Activated CD4-positive, alpha-beta T cell treated with anti-CD3 and anti-CD28 coated beads, Interleukin-2, amount 10 ng/mL, durations not matched to agents 7 days and 5 days (primary cell): ENCODE results near the gene VSNL1. TPM values are rescaled to one million over a fixed set of nuclear protein-coding genes. Genes with fewer than 3 reads are reported as not detected.
"Not testable (repeated sequence)": the region's sequence is repeated elsewhere in the genome, so short reads cannot be mapped to it uniquely, and the experiment has no call there.

Experiments
- CTCF ChIA-PET: fragments of 350-600 bp; sonication (Branson Sonifier 250); formaldehyde crosslinking; loops from one replicate; lab custom pipeline; 2021; ENCODE audit warnings: antibody characterized with exemption; lab: Charles Lee
- POLR2A ChIA-PET: fragments of 350-600 bp; sonication (Branson Sonifier 250); formaldehyde crosslinking; loops from one replicate; lab custom pipeline; 2021; ENCODE audit warnings: antibody characterized with exemption; lab: Charles Lee
- DNase-seq: peaks from one replicate; pipeline ENCODE4 v3.0.0-alpha.2; 2020
- H3K27ac Mint-ChIP-seq: one replicate; pipeline ENCODE4 v1.8.0; 2021; ENCODE audit warnings: mild to moderate bottlenecking, moderate library complexity, mixed read lengths
- H3K27me3 Mint-ChIP-seq: one replicate; pipeline ENCODE4 v1.8.0; 2021; ENCODE audit warnings: mixed read lengths
- H3K36me3 Mint-ChIP-seq: one replicate; pipeline ENCODE4 v1.8.0; 2021; ENCODE audit warnings: low read depth, mixed read lengths
- H3K4me1 Mint-ChIP-seq: one replicate; pipeline ENCODE4 v1.8.0; 2021; ENCODE audit warnings: mixed read lengths
- H3K4me3 Mint-ChIP-seq: one replicate; pipeline ENCODE4 v1.8.0; 2021; ENCODE audit warnings: mild to moderate bottlenecking, moderate library complexity, mixed read lengths
- H3K9me3 Mint-ChIP-seq: one replicate; pipeline ENCODE4 v1.8.0; 2021; ENCODE audit warnings: mixed read lengths
- total RNA-seq, 2 experiments: library from RNA; stranded (reverse); gene quantifications; one replicate each; pipeline ENCODE4 v1.2.3, GENCODE V29; 2021

Gene VSNL1
- total RNA-seq, 2 experiments from 2014 or later = not detected

DNA sequence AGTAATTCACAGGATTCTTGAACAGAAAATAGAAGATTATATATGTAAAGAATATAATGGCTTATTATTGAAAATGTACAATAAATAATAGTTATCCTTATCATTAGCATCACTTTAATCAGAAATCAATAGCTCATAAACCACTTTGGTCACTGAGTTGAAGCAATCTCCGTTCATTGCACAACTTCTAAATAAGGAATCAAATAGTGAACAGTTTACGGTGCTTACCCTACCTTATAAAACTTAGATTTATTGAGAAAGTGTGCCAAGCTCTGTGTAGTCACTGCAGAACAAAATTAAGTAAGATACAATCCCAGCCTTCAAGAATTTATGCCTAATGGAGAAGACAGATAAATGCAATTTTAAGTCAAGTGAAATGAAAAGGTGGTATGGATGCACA, 6.7 kb downstream of the VSNL1 start:
- Mint-ChIP-seq H3K27me3 (peaks cover 22% of the 10 kb centered on the region), H3K4me3 (no peak overlapping the region), H3K36me3 (no peaks in the 10 kb centered on the region), H3K27ac (no peak overlapping the region), H3K9me3 (no peaks in the 10 kb centered on the region), H3K4me1 (no peaks in the 10 kb centered on the region)
- DNase-seq = no peak
- CTCF ChIA-PET = no interaction called here
- POLR2A ChIA-PET = no interaction called here

DNA sequence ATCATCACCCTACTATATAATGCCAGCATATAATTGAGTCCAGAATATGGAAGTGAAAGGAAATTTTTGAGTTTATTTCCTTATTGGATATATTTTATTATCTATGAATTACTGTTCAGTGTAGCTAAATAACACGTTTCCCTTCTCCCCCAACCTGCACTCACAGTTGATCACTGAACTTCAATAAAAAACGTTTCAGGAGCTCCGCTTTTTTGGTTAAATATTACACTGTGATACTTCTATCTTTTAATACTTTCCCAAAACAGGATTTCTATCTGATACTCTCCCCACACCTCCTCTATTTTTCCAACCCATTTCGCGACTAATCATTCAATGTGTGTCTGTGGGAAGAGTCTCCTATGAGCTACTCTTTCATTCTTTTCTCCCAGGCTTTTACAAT, 7.2 kb downstream of the VSNL1 start:
- no peaks in the 10 kb centered on the region for H3K4me1 Mint-ChIP-seq
- CTCF ChIA-PET = no interaction called here
- no peaks in the 10 kb centered on the region for H3K9me3 Mint-ChIP-seq

GRCh38 chr2:17550907-17551306, 10.4 kb downstream of the VSNL1 start:
- H3K4me1 Mint-ChIP-seq = no peaks in the 10 kb centered on the region
- POLR2A ChIA-PET = no interaction called here
- CTCF ChIA-PET = no interaction called here
- no peak for DNase-seq
- no peak overlapping the region for H3K27ac Mint-ChIP-seq
- no peaks in the 10 kb centered on the region for H3K36me3 Mint-ChIP-seq
- H3K4me3 Mint-ChIP-seq = no peak overlapping the region
- H3K27me3 Mint-ChIP-seq = peaks cover 11% of the 10 kb centered on the region
- H3K9me3 Mint-ChIP-seq = no peaks in the 10 kb centered on the region

More for the DNA sequence above, 7.2 kb downstream of the VSNL1 start:
- Mint-ChIP-seq H3K36me3 (no peaks in the 10 kb centered on the region), H3K27ac (no peak overlapping the region), H3K4me3 (no peak overlapping the region), H3K27me3 (peaks cover 19% of the 10 kb centered on the region)
- DNase-seq = no peak
- POLR2A ChIA-PET = no interaction called here

DNA sequence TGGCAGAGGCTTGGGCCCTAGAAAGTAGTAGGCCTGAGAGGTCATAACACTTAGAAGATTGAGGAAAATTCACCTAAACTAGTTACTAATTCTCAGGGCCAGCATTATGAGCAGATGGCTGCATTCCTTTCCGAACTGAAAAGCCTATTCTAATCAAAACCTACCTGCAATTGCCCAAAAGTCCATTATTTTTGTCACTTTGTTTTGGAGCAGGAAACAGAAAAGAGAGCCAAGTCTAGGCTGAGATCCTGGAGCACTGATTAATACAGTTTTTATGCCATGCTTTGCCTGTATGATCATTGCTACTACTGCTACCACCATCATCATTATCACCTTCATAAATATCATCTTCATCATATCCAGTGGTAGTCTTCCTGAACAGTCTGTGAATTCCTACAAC, 14.7 kb downstream of the VSNL1 start:
- H3K4me1 Mint-ChIP-seq = no peaks in the 10 kb centered on the region
- no peaks in the 10 kb centered on the region for H3K9me3 Mint-ChIP-seq
- no peak overlapping the region for H3K27ac Mint-ChIP-seq
- CTCF ChIA-PET = no interaction called here
- H3K27me3 Mint-ChIP-seq = peaks cover 8% of the 10 kb centered on the region
- H3K4me3 Mint-ChIP-seq = no peak overlapping the region
- DNase-seq = no peak
- no peaks in the 10 kb centered on the region for H3K36me3 Mint-ChIP-seq
- POLR2A ChIA-PET = no interaction called here

- Mint-ChIP-seq H3K4me3 (no peak overlapping the region), H3K9me3 (no peaks in the 10 kb centered on the region), H3K4me1 (no peaks in the 10 kb centered on the region), H3K27ac (no peak overlapping the region), H3K36me3 (no peaks in the 10 kb centered on the region), H3K27me3 (peaks cover 8% of the 10 kb centered on the region)
- ChIA-PET CTCF (no interaction called here), POLR2A (no interaction called here)
- DNase-seq = no peak
Observed at GRCh38 chr2:17557596-17557995, 17.1 kb downstream of the VSNL1 start.

DNA sequence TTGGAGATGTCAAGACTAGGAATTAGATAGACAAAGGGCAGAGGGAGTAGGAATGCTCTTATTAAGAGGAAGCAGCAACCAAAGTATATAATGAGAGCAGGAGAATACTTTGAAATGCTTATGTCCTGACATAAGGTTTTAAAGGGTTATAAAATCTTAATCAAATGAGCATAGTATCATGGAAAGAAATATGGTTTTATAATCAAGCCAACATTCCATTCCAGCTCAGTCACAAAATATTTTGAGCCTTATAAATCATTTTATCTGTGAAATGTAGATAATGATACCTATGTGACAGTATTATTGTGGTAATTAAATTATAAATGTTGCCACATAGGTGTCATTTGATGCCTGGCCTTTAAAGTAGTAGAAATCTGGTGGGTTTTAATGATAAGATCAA, 17.6 kb downstream of the VSNL1 start:
- no peak overlapping the region for H3K27ac Mint-ChIP-seq
- H3K4me3 Mint-ChIP-seq = no peak overlapping the region
- ChIA-PET CTCF (no interaction called here), POLR2A (no interaction called here)
- DNase-seq = no peak
- no peaks in the 10 kb centered on the region for H3K36me3 Mint-ChIP-seq
- peaks cover 8% of the 10 kb centered on the region for H3K27me3 Mint-ChIP-seq
- no peaks in the 10 kb centered on the region for H3K9me3 Mint-ChIP-seq
- no peaks in the 10 kb centered on the region for H3K4me1 Mint-ChIP-seq

DNA sequence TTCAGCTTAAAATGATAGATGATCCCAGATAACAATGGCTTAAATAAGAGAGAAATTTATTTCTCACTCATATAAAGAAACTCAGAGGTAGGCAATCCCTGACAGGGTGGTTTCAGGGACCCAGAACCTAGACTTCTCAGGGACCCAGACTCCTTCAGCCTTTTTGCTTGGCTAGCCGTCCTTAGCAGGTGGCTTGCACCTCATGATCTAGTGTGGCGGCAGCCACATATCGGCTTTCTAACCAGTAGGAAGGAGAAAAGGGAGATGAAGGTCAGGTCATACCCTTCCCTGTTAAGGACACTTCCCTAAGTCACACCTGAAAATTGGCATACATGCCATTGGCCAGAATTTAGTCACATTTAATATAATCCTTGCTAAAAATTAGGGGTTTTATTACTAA, 18.4 kb downstream of the VSNL1 start:
- ChIA-PET POLR2A (no interaction called here), CTCF (no interaction called here)
- no peak overlapping the region for H3K27ac Mint-ChIP-seq
- no peaks in the 10 kb centered on the region for H3K9me3 Mint-ChIP-seq
- H3K27me3 Mint-ChIP-seq = peaks cover 8% of the 10 kb centered on the region
- no peak for DNase-seq
- H3K4me1 Mint-ChIP-seq = no peaks in the 10 kb centered on the region
- H3K36me3 Mint-ChIP-seq = no peaks in the 10 kb centered on the region
- H3K4me3 Mint-ChIP-seq = no peak overlapping the region

- H3K27ac Mint-ChIP-seq, CTCF ChIA-PET, H3K4me1 Mint-ChIP-seq, H3K27me3 Mint-ChIP-seq, DNase-seq, POLR2A ChIA-PET, H3K4me3 Mint-ChIP-seq, H3K9me3 Mint-ChIP-seq, H3K36me3 Mint-ChIP-seq: not testable (repeated sequence)
Observed at GRCh38 chr2:17565726-17566125, 25.2 kb downstream of the VSNL1 start.

GRCh38 chr2:17571681-17572080, 31.2 kb downstream of the VSNL1 start:
- no peaks in the 10 kb centered on the region for H3K9me3 Mint-ChIP-seq
- H3K27me3 Mint-ChIP-seq = peaks cover 4% of the 10 kb centered on the region

DNA sequence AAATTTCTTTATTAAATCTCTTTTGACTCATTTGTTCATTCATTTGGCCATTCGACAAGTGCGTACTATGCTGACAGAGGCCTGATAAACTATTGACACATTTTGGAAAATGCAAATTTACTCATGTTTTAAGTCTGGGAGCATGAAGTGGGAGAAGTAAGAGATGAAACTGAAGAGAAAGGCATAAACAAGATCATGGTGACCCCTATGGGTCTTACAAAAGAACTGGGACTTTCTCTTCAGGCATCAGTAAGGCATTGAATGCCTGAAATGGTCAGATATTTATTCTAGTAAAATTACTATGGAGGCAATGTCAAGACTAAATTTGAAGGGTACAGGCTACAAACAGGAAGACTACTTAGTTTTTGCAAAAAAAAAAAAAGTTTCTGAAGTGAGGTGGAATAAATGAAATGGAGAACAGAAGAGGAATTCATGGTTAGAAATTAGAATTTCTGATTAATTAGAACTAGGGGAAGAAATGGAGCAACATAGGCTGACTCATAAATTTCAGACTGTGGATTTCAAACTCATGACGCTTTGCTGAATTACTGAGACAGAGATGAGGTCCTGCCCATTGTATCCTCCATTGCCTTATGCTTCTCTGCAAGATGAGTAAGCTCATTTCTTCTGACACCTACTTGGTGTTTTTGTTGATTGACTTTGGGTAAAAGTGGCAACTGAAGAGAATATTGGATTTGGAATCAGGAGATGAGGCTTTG, 32.7 kb downstream of the VSNL1 start:
- Mint-ChIP-seq H3K4me3 (no peak overlapping the region), H3K36me3 (no peaks in the 10 kb centered on the region), H3K27me3 (peaks cover 4% of the 10 kb centered on the region), H3K9me3 (no peaks in the 10 kb centered on the region), H3K27ac (no peak overlapping the region), H3K4me1 (peaks cover 2% of the 10 kb centered on the region)
- ChIA-PET CTCF (no interaction called here), POLR2A (no interaction called here)
- DNase-seq = no peak

More at GRCh38 chr2:17571681-17572080, 31.2 kb downstream of the VSNL1 start:
- Mint-ChIP-seq H3K4me3 (no peak overlapping the region), H3K4me1 (no peaks in the 10 kb centered on the region), H3K36me3 (no peaks in the 10 kb centered on the region), H3K27ac (no peak overlapping the region)
- POLR2A ChIA-PET = no interaction called here
- DNase-seq = no peak
- CTCF ChIA-PET = no interaction called here

GRCh38 chr2:17573804-17574175, 33.3 kb downstream of the VSNL1 start:
- Mint-ChIP-seq H3K27ac (no peak overlapping the region), H3K4me3 (no peak overlapping the region), H3K4me1 (peaks cover 7% of the 10 kb centered on the region), H3K27me3 (peaks cover 4% of the 10 kb centered on the region), H3K36me3 (no peaks in the 10 kb centered on the region), H3K9me3 (no peaks in the 10 kb centered on the region)
- DNase-seq = no peak
- ChIA-PET POLR2A (no interaction called here), CTCF (no interaction called here)

- peaks cover 4% of the 10 kb centered on the region for H3K27me3 Mint-ChIP-seq
- peaks cover 11% of the 10 kb centered on the region for H3K4me1 Mint-ChIP-seq
- H3K36me3 Mint-ChIP-seq = no peaks in the 10 kb centered on the region
- no peak overlapping the region for H3K4me3 Mint-ChIP-seq
- POLR2A ChIA-PET = no interaction called here
- no peak overlapping the region for H3K27ac Mint-ChIP-seq
- CTCF ChIA-PET = no interaction called here
- H3K9me3 Mint-ChIP-seq = no peaks in the 10 kb centered on the region
- no peak for DNase-seq
Observed at GRCh38 chr2:17574406-17575073, 34.0 kb downstream of the VSNL1 start.

DNA sequence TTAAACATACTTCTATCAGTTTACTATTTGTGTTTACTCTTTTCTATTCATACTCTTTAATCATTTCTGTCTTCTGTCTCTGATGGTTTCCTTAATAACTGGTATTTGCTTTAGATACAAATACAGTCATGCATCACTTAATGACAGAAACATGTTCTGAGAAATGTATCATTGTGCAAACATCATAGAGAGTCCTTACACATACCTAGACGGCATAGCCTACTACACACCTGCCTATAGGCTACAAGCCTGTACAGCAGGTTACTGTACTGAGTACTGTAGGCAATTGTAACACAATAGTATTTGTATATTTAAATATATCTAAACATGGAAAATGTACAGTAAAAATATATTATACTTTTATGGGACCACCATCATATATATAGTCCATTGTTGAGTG, 36.3 kb downstream of the VSNL1 start:
- Mint-ChIP-seq H3K27ac (no peak overlapping the region), H3K27me3 (peaks cover 4% of the 10 kb centered on the region), H3K36me3 (no peaks in the 10 kb centered on the region), H3K9me3 (no peaks in the 10 kb centered on the region), H3K4me1 (peaks cover 19% of the 10 kb centered on the region), H3K4me3 (no peak overlapping the region)
- ChIA-PET CTCF (no interaction called here), POLR2A (no interaction called here)
- no peak for DNase-seq

- POLR2A ChIA-PET = no interaction called here
- CTCF ChIA-PET = no interaction called here
Observed at GRCh38 chr2:17578466-17578928, 38.0 kb downstream of the VSNL1 start.

More at GRCh38 chr2:17578466-17578928, 38.0 kb downstream of the VSNL1 start:
- no peaks in the 10 kb centered on the region for H3K9me3 Mint-ChIP-seq
- no peak overlapping the region for H3K27ac Mint-ChIP-seq
- no peak overlapping the region for H3K4me3 Mint-ChIP-seq
- DNase-seq = no peak
- peaks cover 19% of the 10 kb centered on the region for H3K4me1 Mint-ChIP-seq
- H3K27me3 Mint-ChIP-seq = peaks cover 2% of the 10 kb centered on the region
- no peaks in the 10 kb centered on the region for H3K36me3 Mint-ChIP-seq
